Neuron (in vitro differentiated cells): ENCODE measurements around the gene PCNX3.

Experiments
- H2AFZ ChIP-seq: one replicate; pipeline ENCODE4 v1.6.1; 2013; ENCODE audit warnings: low read depth, mild to moderate bottlenecking, inconsistent platforms, low read length, moderate library complexity
- H3K27me3 ChIP-seq: one replicate; pipeline ENCODE4 v1.6.1; 2013; ENCODE audit warnings: low read length; ENCODE audit not compliant: insufficient read depth
- H3K36me3 ChIP-seq: one replicate; pipeline ENCODE4 v1.6.1; 2013; ENCODE audit warnings: low read length; ENCODE audit not compliant: insufficient read depth
- H3K4me1 ChIP-seq: one replicate; pipeline ENCODE4 v1.6.1; 2013; ENCODE audit warnings: low read length; ENCODE audit not compliant: insufficient read depth
- H3K4me3 ChIP-seq: 2 replicates; pipeline ENCODE4 v1.5.1; 2013; ENCODE audit warnings: mild to moderate bottlenecking, low read length, moderate library complexity
- H3K9me3 ChIP-seq: one replicate; pipeline ENCODE4 v1.6.1; 2013; ENCODE audit warnings: low read length

Gene PCNX3

GRCh38 chr11:65611758-65612603, 3.6 kb upstream of the PCNX3 start:
- Histone ChIP-seq H3K36me3 (peaks cover 17% of the 10 kb centered on the region), H3K9me3 (no peaks in the 10 kb centered on the region), H3K4me3 (no peak overlapping the region)

GRCh38 chr11:65612691-65613090, 2.9 kb upstream of the PCNX3 start:
- peak overlapping the region; percentile 83 for H3K4me3 ChIP-seq
- H3K27me3 ChIP-seq = no peaks in the 10 kb centered on the region
- peaks cover 47% of the 10 kb centered on the region for H3K4me1 ChIP-seq
- no peak overlapping the region for H2AFZ ChIP-seq
- no peaks in the 10 kb centered on the region for H3K9me3 ChIP-seq
- H3K36me3 ChIP-seq = peaks cover 20% of the 10 kb centered on the region

More at GRCh38 chr11:65611758-65612603, 3.6 kb upstream of the PCNX3 start:
- no peak overlapping the region for H2AFZ ChIP-seq
- H3K4me1 ChIP-seq = peaks cover 42% of the 10 kb centered on the region
- H3K27me3 ChIP-seq = no peaks in the 10 kb centered on the region

GRCh38 chr11:65613091-65613928, 2.3 kb upstream of the PCNX3 start:
- H3K36me3 ChIP-seq = peaks cover 20% of the 10 kb centered on the region
- no peaks in the 10 kb centered on the region for H3K9me3 ChIP-seq
- H3K4me1 ChIP-seq = peaks cover 47% of the 10 kb centered on the region
- H3K27me3 ChIP-seq = no peaks in the 10 kb centered on the region
- peak overlapping the region; percentile 49 for H2AFZ ChIP-seq
- peak overlapping the region; percentile 83 for H3K4me3 ChIP-seq

GRCh38 chr11:65615950-65616574, 486 bp downstream of the PCNX3 start:
- Histone ChIP-seq H3K36me3 (peaks cover 36% of the 10 kb centered on the region), H3K4me3 (peak overlapping the region; percentile 83), H3K9me3 (no peaks in the 10 kb centered on the region)

GRCh38 chr11:65616575-65617001, 1.0 kb downstream of the PCNX3 start:
- peak overlapping the region; percentile 83 for H3K4me3 ChIP-seq
- H3K36me3 ChIP-seq = peaks cover 40% of the 10 kb centered on the region
- H3K27me3 ChIP-seq = no peaks in the 10 kb centered on the region
- H3K9me3 ChIP-seq = no peaks in the 10 kb centered on the region
- H2AFZ ChIP-seq = no peak overlapping the region
- peaks cover 38% of the 10 kb centered on the region for H3K4me1 ChIP-seq

More at GRCh38 chr11:65615950-65616574, 486 bp downstream of the PCNX3 start:
- peaks cover 43% of the 10 kb centered on the region for H3K4me1 ChIP-seq
- H3K27me3 ChIP-seq = no peaks in the 10 kb centered on the region
- no peak overlapping the region for H2AFZ ChIP-seq

GRCh38 chr11:65617136-65617850, 1.7 kb downstream of the PCNX3 start:
- Histone ChIP-seq H3K4me3 (peak overlapping the region; percentile 83), H3K27me3 (no peaks in the 10 kb centered on the region), H3K4me1 (peaks cover 31% of the 10 kb centered on the region), H3K36me3 (peaks cover 46% of the 10 kb centered on the region), H2AFZ (no peak overlapping the region), H3K9me3 (no peaks in the 10 kb centered on the region)

- Histone ChIP-seq H2AFZ (no peak overlapping the region), H3K4me3 (no peak overlapping the region), H3K36me3 (peaks cover 51% of the 10 kb centered on the region), H3K27me3 (no peaks in the 10 kb centered on the region), H3K9me3 (no peaks in the 10 kb centered on the region), H3K4me1 (peaks cover 23% of the 10 kb centered on the region)
Measured at GRCh38 chr11:65617990-65618751, 2.6 kb downstream of the PCNX3 start.

GRCh38 chr11:65618763-65619162, 3.2 kb downstream of the PCNX3 start:
- H3K27me3 ChIP-seq = no peaks in the 10 kb centered on the region
- H3K4me1 ChIP-seq = peaks cover 19% of the 10 kb centered on the region
- H3K4me3 ChIP-seq = no peak overlapping the region
- no peaks in the 10 kb centered on the region for H3K9me3 ChIP-seq
- H3K36me3 ChIP-seq = peaks cover 54% of the 10 kb centered on the region
- H2AFZ ChIP-seq = no peak overlapping the region

- H2AFZ ChIP-seq = no peak overlapping the region
- peaks cover 13% of the 10 kb centered on the region for H3K4me1 ChIP-seq
- no peaks in the 10 kb centered on the region for H3K9me3 ChIP-seq
- H3K27me3 ChIP-seq = no peaks in the 10 kb centered on the region
- H3K36me3 ChIP-seq = peaks cover 59% of the 10 kb centered on the region
- H3K4me3 ChIP-seq = no peak overlapping the region
Measured at GRCh38 chr11:65619281-65619928, 3.8 kb downstream of the PCNX3 start.

- Histone ChIP-seq H3K4me1 (peaks cover 13% of the 10 kb centered on the region), H3K4me3 (no peak overlapping the region), H3K9me3 (no peaks in the 10 kb centered on the region), H2AFZ (no peak overlapping the region), H3K36me3 (peaks cover 69% of the 10 kb centered on the region), H3K27me3 (no peaks in the 10 kb centered on the region)
Measured at GRCh38 chr11:65620666-65621065, 5.1 kb downstream of the PCNX3 start.

- Histone ChIP-seq H3K27me3 (no peaks in the 10 kb centered on the region), H3K9me3 (no peaks in the 10 kb centered on the region), H3K4me1 (peaks cover 10% of the 10 kb centered on the region), H2AFZ (no peak overlapping the region), H3K4me3 (no peak overlapping the region), H3K36me3 (peaks cover 77% of the 10 kb centered on the region)
Measured at GRCh38 chr11:65621460-65621859, 5.9 kb downstream of the PCNX3 start.
